Measurements from ENCODE around the gene PCBD1.
"Not testable (repeated sequence)": the region's sequence is repeated elsewhere in the genome, so short reads cannot be mapped to it uniquely, and the experiment has no call there.

PCBD1 gene
- total RNA-seq, result 3.1 to 5.5 reads per million in 2 donors

DNA sequence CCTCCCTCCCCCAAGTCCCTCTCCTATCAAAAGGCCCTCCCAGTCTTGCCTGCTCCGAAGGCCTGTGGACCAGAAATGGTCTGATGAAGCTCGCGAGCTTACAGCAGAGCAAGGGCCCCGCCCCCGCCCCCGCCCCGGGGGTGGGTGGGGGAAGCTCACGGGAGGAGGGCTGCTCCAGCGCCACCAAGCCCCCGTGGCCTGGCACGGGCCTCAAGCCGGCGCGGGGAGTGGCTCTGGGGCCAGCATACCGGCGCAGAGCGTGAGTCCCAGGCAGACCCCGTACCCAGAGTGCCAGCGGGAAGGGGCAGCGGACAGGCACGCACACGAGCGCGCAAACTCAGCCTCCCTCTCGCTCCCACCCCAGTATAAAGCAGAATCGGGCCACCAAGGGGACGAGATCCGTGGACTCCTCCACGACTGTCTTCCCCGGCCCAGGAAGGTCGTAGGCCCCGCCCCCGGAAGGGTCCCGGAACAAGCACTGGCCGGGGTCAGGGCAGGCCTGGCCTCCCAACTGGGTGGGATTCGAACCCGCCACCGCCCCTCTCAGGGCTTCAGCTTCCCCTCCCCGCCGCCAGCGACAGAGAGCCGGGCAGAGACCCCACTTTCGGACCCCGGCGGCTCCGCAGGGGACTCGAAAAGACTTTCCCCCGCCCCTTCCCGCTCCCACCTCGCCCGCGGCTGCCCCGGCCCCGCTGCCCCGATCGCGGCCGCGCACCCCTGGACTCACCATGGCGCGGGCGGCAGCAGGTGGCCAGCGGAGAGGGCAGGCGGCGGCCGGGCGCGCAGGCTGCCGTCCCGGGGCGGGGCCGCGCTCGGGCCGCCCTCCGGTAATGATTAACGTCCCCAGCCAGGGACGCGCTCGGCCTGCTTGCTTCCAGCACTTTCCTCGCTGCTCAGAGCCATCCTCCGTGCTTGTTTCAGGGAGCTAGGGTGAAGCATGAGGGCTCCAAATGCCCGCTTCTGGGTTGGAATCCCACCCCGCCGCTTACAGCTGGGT is at the start of gene PCBD1:
Gene PCBD1, minus strand, starts transcription at position 762 of the 997 bp plus-strand sequence. Its CDS starts 32 bp downstream, at position 730.
- peak; percentile 47 to 89 (median 53) for DNase-seq

DNA sequence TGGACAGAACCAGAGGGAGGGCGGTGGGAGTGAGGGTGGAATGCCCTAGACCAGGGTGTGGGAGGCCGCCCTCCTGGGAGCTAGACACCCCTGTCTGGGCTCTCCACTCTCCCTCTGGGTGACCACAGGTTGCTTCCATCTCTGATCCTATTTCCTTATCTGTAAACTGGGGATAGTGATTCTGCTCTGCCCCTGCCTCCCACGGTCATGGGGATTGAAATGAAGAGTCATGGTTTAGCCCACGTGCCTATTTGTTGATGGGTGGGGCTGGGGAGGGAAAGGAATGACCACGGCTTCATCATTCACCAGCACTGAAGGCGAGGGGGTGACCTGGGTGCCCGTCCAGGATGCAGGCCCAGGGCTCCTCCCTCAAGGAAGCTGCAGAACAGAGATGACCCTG is 49.3 kb upstream of the PCBD1 start:
- DNase-seq, result no peak

DNA sequence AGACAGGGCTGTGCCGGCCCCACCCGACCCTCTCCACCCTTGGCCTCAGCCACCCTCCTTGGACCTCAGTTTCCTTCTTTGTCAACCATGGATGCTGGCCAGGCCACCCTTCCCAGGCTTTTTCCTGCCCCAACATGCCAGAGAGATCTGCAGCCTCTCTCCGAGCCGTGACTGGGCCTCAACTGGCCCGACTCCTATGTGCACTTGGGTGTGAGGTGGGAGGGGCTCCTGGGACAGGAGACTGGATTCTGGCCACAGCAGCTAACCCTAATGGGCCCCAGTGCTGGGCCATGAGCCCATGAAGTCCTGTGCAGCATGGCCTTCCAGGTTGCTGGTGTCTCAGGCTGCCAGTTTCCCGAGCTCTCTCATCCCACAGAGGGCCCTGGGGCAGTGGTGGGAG is 47.7 kb upstream of the PCBD1 start:
- DNase-seq, result no peak

DNA sequence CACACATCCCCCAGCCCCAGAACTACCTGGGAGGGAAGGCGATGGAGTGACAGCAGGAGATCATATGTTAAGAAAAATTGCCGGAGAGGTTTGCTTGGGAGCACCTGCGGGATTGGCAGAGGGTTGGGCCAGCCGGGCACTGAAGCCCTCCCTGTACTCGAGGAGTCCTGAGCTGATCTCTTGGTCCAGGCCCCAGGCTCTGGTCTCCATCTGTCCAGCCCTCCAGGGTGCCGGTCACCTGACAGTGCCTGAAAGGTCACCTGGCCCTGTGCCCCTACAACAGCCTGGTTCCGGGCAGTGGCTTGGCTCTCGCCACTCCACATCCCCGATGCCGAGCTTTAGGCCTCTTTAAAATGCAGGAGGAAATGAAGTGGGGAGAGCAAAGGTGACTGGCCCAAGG is 47.3 kb upstream of the PCBD1 start:
- no peak for DNase-seq

DNA sequence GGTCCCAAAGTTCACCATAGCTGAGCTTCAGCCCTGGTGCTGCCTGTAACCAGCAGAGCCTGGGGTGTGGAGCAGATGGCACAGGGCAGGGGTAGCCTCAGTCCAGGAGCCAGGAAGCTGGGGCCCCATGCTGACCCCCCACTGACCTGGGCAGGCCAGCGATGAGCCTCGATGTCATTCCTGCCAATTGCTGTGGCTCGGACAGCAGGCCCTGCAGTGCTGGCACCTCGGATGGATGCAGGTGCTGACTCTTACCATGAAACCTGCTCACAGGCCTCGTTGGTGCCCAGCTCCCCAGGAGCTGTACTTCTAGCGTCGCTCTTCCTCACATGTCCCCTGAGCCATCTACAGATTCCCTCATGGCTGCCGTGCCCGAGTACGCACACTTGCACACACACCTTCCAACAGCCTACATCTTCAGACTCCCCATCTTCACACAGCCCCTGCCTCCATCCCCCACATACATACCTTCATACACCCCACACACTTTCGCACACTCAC is 46.8 kb upstream of the PCBD1 start:
- DNase-seq, result no peak

DNA sequence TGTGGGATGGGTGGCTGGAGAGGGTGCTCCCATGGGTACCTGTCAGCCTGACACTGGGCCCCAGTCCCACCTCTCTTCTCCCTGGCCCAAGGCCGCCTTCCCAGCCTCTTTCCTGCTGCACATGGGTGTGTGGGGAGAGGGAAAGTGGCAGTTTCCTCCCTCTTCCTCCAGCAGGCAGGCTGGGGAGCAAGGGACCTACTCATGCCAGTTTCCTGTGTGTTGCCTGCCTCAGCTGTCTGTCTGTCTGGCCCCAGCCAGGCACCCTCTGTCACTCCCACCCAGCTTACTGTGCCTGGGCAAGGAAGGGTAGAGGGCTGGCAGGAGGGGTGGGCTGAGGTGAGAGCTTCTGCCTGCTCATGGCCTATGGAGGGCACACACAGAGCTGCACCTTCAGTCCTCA is 46.3 kb upstream of the PCBD1 start:
- DNase-seq, result no peak

DNA sequence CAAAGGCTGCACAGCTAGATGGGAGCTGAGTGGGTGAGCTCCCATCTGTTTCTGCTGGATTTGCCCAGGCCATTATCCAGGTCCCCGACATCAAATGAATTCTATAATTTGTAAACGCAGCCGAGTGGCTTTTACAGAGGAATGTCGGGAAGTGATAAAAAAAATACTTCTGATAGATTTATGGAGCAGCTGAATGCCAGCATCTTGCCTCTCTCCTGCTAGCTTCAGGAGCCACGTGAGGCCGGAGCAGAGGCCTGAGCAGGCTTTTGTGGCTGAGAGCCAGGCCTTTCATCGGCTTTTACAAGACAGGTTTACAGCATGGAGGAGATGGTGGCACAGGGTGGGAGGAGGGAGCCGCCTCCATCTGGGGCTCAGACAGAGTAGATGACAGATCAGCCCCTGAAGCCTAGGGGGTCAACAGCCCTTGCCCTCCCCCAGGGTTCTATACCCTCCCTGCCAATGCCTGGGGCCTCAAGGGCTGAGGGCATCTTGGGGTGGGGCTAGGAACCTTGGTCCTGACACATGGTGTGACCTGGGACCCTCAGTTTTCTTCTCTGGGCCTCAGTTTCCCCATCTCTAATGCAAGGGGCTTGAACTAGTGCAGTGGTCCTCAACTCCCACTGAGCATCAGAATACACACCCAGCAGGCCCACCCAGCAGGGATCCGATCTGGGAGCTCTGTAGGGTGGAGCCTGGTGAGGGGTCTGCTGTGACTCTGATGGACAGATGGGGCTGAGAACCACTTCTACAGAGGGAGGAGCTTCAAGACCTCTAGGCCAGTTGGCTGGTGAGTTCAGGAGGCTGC is 44.2 kb upstream of the PCBD1 start:
- DNase-seq, result no peak

DNA sequence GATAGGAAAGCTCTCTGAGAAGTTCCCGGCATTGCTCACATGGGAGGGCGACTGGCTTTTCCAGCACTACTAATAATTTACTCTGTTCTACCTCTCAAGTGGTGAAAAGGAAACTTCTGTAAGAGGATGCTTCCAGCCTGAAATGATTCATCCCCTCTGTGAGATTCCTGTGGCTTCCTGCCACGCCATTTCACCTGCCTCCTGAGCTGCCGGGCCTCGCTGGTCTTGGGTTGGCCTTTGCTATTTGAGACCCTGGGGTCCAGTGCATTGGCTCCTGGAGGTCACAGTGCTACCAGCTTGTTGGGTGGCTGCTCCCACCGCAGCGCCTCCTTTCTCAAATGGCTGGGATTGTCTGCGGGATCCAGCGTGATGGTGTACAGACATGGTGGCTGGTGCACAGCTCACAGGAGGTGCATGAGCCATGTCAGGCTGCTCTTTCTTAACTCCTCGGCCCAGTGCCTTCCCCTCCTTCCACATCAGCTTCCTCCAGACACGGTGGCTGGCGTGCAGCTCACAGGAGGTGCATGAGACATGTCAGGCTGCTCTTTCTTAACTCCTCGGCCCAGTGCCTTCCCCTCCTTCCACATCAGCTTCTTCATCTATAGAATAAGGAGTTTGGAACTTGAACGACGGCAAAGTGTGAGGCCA is 42.9 kb upstream of the PCBD1 start:
- DNase-seq, result no peak

DNA sequence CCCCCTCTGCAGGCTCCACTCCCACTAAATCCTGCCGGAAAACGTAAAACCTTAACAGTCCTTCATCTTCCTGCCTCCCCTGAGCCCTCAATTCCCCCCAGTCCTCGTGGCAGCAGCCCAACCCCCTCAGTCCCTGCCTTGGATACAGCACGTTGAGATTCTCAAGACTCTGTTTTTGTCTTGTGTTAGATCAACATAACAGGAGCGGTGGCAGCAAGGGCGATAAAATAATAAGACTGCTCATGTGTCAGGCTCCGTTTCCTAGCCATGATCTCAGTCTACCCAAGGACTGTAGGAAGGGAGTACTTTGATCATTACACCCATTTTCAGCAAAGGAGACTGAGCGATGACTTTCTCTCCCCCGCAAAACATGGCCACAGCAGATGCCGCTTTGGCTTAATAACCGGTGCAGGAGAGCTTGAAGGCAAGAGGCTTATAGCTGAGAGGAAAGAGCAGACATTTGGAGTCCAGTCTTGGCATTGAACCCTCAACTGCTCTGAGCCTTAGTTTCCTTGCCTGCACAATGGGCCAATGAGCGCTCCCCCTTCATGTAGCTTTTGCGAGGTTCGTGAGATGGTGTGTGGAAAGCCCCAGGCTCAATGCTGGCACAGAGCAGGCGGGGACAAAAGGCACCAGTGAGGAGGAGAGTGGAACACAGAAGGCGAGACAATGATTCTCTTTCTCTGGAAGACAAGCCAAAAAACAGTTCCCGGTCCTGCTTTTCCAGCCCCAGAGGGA is 42.1 kb upstream of the PCBD1 start:
- no peak for DNase-seq

DNA sequence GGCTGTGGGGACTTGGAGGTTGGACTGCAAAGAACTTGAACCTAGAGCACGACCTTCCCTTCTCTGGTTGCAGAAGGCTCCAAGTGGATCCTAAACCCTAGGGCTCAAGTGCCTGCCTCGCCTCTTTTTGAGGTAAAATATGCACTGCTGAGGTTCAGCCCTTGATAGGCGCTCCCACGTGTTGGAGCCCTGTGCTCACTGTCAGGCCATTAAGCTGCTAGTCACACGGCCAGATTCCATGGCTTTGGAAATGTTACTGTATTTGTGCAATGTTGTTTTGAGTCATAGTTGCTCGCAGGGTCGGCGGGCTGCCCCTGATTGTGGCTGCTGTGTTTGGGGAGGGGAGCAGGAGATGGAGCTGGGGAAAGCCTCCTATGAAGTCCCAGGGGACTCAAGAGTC is 39.8 kb upstream of the PCBD1 start:
- DNase-seq, result no peak

DNA sequence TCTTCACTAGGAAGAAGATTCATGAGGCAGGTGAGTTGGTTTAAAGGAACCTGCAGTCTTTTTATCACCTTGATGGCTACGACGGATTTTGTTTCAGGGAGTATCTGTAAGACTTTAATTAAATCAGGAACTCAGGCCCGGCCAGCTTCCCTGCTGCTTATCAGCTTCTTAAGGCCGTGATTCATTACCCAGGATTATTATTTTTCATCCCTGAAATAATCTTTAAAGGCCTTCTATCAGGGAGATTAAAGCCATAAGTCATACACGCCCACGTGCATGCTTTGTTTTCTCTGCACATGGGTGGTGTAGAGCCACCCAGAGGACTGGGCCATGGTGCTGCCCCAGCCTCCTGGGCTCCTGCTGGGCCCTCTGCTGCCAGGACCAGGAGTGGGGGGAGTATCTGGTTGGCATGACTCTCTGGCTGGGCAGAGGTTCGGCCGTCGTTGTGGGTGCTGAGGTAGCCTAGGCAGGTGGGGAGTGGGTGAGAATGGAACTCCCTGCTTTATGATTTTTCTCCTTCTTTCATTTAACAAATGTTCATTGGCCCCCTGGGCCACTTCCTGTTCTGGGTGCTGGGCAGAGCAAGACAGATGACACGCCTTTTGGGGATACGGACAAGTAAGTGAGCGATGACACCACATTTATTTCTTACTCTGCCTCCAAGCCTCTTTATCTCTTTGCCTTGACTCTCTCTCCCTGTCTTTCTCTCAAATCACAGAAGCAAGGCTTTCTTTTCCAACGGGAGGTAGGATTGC is 39.0 kb upstream of the PCBD1 start:
- no peak for DNase-seq

DNA sequence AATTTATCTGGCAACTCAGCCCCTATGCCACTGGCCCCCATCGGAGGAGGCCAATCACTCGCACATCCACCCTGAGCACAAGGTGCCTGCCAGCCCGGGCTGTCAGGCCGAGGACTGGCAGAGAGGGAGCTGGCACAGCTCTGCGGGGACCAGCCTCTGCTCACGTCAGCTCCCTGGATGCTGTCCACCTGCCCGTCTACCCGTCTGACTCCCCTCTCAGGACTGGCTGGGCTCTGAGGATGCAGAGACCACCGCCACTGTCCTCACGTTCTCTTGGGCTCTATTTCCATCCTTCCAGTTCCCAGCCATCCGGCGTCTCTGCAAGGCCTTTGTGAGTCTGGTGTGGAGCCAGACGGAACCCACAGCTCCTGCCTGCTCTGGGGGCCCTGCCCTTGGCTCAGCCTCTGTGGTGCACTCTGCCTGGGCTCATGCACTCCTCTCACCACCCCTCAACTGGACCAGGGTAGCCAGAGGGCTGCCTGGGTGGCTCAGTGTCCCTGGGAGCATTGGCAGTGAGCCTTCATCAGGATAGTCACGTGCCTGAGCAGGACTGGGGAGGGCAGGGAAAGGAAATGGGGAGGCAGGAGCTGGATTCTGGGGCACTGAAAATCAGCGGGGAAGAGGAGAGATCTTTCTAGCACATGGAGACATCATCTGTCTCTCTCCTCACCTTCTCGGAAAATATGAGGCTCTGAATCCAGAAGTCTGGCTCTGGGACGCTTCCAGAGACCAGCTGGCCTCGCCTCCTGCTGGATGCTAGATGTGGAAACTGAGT is 38.0 kb upstream of the PCBD1 start:
- DNase-seq, result no peak

DNA sequence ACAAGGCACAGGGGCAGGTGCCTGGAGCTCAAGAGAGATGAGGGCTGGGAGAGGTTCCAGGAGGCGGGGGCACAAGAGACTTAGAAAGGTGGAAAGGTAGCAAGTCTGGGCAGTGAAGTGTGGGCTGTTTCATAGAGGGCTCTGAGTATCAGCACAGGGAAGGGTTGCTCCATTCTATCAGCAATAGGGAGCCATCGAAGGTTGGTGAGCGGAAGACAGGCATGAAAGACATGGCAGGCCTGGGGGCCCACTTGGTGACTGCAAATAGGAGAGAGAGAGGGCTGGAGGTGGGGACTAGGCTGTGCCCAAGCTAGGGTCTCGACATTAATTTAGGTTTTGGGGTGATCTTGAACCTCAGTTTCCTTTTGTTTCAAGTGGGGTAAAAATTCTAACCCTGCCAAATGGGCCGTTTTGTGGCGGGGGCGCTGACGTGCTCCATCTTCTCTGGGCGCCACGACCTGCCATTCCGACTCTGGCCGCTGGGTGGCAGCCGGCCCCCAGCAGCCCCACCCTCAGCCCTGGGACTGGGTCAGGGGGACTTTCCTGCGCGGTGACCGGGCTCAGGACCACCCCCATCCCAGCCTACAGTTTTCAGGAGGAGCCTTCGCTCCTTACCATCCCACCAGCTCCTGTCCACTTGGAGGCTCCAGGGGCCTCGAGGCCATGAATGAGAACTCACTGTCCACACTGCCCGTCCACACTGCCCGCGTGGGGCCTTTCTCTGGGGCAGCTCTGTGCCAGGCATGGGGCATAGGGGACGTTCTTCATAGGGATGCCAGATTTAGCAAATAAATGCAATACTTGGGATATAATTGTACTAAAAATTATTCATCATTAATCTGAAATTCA is 37.2 kb upstream of the PCBD1 start:
- DNase-seq, result peak in 4 of 5 experiments; percentile 21 to 34 (median 29)

DNA sequence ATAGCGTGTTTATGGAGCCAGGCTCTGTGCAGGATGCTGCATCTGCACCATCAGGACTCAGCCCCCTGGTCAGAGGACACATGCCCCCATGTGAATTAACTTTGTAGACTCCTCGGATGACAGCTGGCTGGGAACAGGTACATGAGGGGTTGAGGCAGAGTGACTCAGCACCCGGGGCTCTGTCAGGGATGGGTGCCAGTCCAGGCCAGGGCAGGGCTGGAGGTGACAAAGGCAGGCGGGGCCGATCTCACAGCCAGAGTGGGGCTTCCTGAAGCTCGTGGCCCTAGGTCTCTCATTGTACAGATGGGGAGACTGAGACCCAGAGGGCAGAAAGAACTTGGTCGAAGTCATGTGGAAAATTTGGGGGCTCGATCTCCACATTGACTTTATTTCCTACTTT is 35.3 kb upstream of the PCBD1 start:
- no peak for DNase-seq

DNA sequence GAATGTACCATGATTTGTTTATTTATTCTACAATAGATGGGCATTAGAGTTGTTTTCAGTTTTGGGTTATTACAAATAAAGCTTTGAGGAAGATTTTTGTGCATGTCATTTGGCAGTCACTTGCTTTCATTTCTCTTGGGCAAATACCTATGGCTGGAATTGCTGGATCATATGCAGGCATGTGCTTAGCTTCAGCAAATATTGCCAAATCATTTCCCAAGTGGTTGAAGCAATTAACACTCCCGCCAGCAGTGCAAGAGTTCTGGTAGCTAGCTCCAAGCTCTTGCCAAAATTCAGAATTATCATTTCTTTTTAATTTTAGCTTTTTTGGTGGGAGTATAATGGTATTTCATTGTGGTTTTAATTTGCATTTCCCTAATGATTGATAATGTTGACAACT is 32.9 kb upstream of the PCBD1 start:
- no peak for DNase-seq

DNA sequence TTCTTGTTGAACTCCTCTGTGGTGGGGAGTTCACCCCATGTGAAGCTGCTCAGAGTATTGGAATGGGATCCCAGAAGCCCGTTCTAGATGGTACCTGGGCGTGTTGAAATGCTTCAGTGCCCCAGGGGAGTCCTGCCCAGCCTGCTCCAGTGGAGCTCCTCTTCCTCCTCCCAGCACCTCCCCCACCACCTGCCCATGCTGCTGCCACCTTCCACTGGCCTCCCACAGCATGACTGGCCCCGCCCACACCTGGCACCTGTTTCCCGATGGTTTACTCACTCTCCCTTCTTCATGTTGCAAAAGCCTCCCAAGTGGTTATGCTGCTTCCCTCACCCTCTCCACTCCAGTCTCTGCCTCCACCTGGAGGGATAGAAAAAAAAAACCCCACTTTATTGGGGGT is 32.2 kb upstream of the PCBD1 start:
- DNase-seq, result no peak

DNA sequence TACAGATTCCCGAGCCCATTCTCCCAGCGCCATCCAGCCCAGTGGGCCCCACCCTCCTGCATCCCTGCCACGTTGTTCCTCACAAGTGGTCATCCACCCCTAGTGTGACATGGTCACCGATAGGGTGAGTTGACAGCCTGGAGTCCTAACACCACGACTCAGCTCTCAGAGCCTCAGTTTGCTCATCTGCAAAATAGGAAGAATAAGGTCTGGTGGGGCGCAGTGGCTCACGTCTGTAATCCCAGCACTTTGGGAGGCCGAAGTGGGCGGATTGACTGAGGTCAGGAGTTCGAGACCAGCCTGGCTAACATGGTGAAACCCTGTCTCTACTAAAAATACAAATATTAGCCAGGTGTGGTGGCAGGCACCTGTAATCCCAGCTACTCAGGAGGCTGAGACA is 31.5 kb upstream of the PCBD1 start:
- DNase-seq, result not testable (repeated sequence)

DNA sequence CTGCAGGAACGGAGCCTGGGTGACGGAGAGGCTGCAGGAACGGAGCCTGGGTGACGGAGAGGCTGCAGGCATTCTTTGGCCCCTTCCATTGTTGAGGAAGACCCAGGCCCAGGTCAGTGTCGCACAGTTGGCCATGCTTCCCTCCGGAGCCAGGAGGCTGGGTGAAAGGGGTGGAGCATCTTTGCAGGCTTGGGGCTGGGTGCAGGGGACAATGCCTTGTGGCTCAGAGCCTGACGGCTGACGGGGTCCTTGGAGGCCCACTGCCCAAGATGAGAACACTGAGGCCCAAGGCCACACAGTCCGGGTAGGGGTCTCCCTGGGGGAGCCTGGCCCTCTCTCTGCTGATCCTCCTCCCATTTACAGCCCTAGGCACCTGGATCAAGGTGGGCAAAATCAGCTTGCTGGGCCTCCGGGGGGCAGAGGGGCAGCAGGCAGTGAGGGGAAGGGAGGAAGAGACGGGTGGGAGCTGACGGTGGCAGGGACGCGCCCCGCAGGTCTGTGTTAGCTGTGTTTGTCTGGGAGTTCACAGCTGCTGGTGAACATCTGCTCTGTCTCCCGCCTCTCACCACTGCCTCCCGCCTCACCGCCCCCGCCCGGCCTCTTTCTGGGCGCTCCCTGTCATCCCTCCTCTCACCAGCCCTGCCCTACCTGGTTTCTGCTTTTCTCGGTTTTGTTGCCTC is 30.6 kb upstream of the PCBD1 start:
- DNase-seq, result no peak

DNA sequence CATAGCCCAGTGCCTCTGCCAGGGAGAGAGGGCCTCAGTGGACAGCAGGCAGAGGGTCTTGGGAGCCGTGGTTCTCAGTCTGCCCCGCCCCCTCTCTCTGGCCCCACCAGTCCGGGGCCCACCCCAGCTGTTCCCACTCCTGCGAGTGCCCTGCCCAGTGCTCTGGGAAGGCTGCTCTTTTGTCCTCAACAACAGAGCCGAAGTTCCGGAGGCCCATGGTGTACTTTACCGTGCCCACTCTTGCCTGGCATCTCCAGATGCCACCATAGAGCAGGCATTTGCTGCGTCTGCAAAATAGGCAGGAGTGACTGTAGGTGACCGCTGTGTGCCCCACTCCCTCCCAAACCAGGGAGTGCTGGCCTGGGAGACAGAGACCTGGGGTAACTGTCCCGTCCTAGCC is 29.3 kb upstream of the PCBD1 start:
- no peak for DNase-seq

Data from T-helper 2 cell (primary cell).